OCI-LY1 (cell line): ENCODE measurements around the gene PTPRCAP.

Source experiments
- H2AFZ ChIP-seq: fragments of 200-600 bp; sonication (generic), shearing (Covaris generic); 2 replicates; pipeline ENCODE4 v1.6.0; 2014; ENCODE audit warnings: antibody characterized with exemption, mild to moderate bottlenecking, low read length
- H3F3A ChIP-seq: fragments of 200-600 bp; sonication (generic), shearing (Covaris generic); 2 replicates; pipeline ENCODE4 v1.6.0; 2014; ENCODE audit warnings: mild to moderate bottlenecking, antibody characterized with exemption, low read length, moderate library complexity; ENCODE audit not compliant: insufficient read depth
- H3K27ac ChIP-seq: fragments of 200-600 bp; sonication (generic); 2 replicates; pipeline ENCODE4 v1.5.1; 2014; ENCODE audit warnings: low read length, mixed run types, mild to moderate bottlenecking, low read depth; ENCODE audit not compliant: poor library complexity, severe bottlenecking
- H3K27me3 ChIP-seq: fragments of 200-600 bp; sonication (generic); 2 replicates; pipeline ENCODE4 v1.6.0; 2014; ENCODE audit warnings: antibody characterized with exemption, mild to moderate bottlenecking, low read length, moderate library complexity; ENCODE audit not compliant: insufficient read depth
- H3K36me3 ChIP-seq: fragments of 200-600 bp; sonication (generic); 2 replicates; pipeline ENCODE4 v1.6.1; 2014; ENCODE audit warnings: mild to moderate bottlenecking, antibody characterized with exemption, low read length, moderate library complexity, mixed read lengths; ENCODE audit not compliant: insufficient read depth
- H3K4me1 ChIP-seq: fragments of 200-600 bp; sonication (generic); 2 replicates; pipeline ENCODE4 v1.5.1; 2014; ENCODE audit warnings: mild to moderate bottlenecking, low read length, moderate library complexity; ENCODE audit not compliant: insufficient read depth, severe bottlenecking
- H3K4me2 ChIP-seq: fragments of 200-600 bp; sonication (generic), shearing (Covaris generic); 2 replicates; pipeline ENCODE4 v1.6.1; 2014; ENCODE audit warnings: low read length
- H3K4me3 ChIP-seq: fragments of 200-600 bp; sonication (generic); 2 replicates; pipeline ENCODE4 v1.5.1; 2014; ENCODE audit warnings: low read length, low read depth, mild to moderate bottlenecking, mixed read lengths; ENCODE audit not compliant: poor library complexity, severe bottlenecking
- H3K79me2 ChIP-seq: fragments of 200-600 bp; shearing (Covaris generic); 2 replicates; pipeline ENCODE4 v1.6.1; 2016; ENCODE audit warnings: mixed run types, low read length, mixed read lengths; ENCODE audit not compliant: insufficient read depth
- H3K9ac ChIP-seq: fragments of 200-600 bp; sonication (generic), shearing (Covaris generic); 2 replicates; pipeline ENCODE4 v1.6.1; 2014; ENCODE audit warnings: mild to moderate bottlenecking, low read length, mixed read lengths
- H3K9me2 ChIP-seq: fragments of 200-600 bp; sonication (generic), shearing (Covaris generic); 2 replicates; pipeline ENCODE4 v1.6.1; 2014; ENCODE audit warnings: low read depth, mild to moderate bottlenecking, low read length, mixed read lengths
- H3K9me3 ChIP-seq: fragments of 200-600 bp; shearing (Covaris generic); 2 replicates; pipeline ENCODE4 v1.6.1; 2014; ENCODE audit warnings: low read length, mixed read lengths
- H4K20me1 ChIP-seq: fragments of 200-600 bp; sonication (generic), shearing (Covaris generic); 2 replicates; pipeline ENCODE4 v1.6.0; 2016; ENCODE audit warnings: mild to moderate bottlenecking, low read length; ENCODE audit not compliant: insufficient read depth
- EZH2 ChIP-seq: fragments of 200-600 bp; sonication (generic), shearing (Covaris generic); IDR thresholded peaks from 2 replicates; pipeline ENCODE4 v1.8.0; 2017; ENCODE audit warnings: borderline replicate concordance, mixed run types, mild to moderate bottlenecking, antibody characterized with exemption, low read length, moderate library complexity, mixed read lengths
- TF ChIP-seq, protein P1 (sequence below): fragments of 200-600 bp; sonication (generic), shearing (Covaris generic); IDR thresholded peaks from 2 replicates; pipeline ENCODE4 v1.5.1; 2017; ENCODE audit warnings: mild to moderate bottlenecking, antibody characterized with exemption, low read length, moderate library complexity, mixed read lengths

Gene PTPRCAP

DNA sequence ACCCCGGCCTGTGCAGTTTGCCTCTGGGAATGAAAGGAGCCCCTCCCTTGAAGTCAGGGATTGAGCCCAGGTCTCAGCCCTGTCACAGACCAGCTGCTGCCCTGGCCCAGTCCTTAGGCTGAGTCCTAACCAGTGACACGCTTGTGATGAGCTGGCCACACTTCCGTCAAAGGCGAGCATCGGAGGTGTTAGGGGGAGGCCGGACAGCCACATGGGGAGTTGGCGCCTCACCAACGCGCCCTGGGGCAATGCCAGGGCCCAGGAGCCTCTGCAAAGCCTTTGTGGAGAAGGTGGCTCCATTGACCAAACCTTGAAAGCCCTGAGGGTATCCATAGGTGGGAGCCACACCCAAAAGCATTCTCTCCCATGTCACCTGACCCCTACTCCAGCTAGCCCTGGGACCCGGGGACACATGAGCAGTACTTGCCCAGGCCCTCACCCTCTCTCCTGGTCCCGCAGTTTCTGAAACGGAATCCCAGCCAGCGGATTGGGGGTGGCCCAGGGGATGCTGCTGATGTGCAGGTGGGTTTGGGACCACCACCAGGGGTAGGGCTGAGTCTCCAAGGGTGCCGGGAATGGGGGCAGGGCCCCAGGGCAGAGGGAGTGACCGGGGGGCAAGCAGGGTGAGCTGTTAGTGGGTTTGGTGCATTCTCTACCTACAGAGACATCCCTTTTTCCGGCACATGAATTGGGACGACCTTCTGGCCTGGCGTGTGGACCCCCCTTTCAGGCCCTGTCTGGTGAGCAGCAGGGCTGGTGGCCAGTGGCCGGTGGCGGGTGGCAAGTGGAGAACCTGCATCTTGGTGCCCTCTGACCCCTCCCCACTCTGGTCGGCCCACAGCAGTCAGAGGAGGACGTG is 3.7 kb downstream of the PTPRCAP start:
- TF ChIP-seq, protein P1, sequence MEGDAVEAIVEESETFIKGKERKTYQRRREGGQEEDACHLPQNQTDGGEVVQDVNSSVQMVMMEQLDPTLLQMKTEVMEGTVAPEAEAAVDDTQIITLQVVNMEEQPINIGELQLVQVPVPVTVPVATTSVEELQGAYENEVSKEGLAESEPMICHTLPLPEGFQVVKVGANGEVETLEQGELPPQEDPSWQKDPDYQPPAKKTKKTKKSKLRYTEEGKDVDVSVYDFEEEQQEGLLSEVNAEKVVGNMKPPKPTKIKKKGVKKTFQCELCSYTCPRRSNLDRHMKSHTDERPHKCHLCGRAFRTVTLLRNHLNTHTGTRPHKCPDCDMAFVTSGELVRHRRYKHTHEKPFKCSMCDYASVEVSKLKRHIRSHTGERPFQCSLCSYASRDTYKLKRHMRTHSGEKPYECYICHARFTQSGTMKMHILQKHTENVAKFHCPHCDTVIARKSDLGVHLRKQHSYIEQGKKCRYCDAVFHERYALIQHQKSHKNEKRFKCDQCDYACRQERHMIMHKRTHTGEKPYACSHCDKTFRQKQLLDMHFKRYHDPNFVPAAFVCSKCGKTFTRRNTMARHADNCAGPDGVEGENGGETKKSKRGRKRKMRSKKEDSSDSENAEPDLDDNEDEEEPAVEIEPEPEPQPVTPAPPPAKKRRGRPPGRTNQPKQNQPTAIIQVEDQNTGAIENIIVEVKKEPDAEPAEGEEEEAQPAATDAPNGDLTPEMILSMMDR, result no peak
- TF ChIP-seq EZH2, result no peak
- Histone ChIP-seq H3K36me3 (peaks cover 65% of the 10 kb centered on the region), H3K9me3 (no peaks in the 10 kb centered on the region), H3F3A (no peaks in the 10 kb centered on the region), H3K27me3 (no peaks in the 10 kb centered on the region), H3K9me2 (no peaks in the 10 kb centered on the region), H3K79me2 (peaks cover 7% of the 10 kb centered on the region), H3K4me3 (peak overlapping the region; percentile 79), H3K9ac (peak overlapping the region; percentile 92; the same call in 1 of the 2 replicates), H4K20me1 (no peaks in the 10 kb centered on the region), H3K27ac (peak overlapping the region; percentile 97), H3K4me1 (peaks cover 89% of the 10 kb centered on the region), H2AFZ (no peak overlapping the region), H3K4me2 (peak overlapping the region; percentile 89)

DNA sequence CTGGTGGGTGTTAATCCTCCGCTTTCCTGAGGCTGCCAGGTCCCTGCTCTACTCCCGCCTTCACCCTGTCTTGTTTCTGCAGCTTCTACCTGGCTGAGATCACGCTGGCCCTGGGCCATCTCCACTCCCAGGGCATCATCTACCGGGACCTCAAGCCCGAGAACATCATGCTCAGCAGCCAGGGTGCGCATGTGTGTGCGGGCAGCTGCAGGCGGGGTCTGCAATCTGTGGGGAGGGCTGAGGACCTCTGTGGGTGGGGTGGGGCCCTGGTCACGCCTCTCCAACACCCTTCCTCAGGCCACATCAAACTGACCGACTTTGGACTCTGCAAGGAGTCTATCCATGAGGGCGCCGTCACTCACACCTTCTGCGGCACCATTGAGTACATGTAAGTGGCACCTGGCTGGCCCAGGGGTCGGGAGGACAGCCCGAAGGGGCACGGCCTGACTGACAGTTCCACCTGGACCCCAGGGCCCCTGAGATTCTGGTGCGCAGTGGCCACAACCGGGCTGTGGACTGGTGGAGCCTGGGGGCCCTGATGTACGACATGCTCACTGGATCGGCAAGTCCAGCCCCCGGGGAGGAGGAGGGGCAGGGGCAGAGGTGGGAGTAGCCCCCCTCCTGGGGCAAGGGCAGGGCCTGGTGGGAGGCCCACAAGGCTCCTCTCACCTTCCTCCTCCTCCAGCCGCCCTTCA is 4.7 kb downstream of the PTPRCAP start:
- Histone ChIP-seq H3K27ac (peak overlapping the region; percentile 97), H3F3A (no peaks in the 10 kb centered on the region), H3K4me2 (peak overlapping the region; percentile 89; the same call in 1 of the 2 replicates), H3K9me2 (no peaks in the 10 kb centered on the region), H3K4me1 (peaks cover 80% of the 10 kb centered on the region), H2AFZ (no peak overlapping the region), H3K36me3 (peaks cover 65% of the 10 kb centered on the region), H3K9ac (no peak overlapping the region; the same call in 1 of the 2 replicates), H3K4me3 (peak overlapping the region; percentile 18), H3K79me2 (peaks cover 10% of the 10 kb centered on the region), H3K9me3 (no peaks in the 10 kb centered on the region), H3K27me3 (no peaks in the 10 kb centered on the region), H4K20me1 (no peaks in the 10 kb centered on the region)
- TF ChIP-seq EZH2, result no peak
- TF ChIP-seq, protein P1, result no peak

DNA sequence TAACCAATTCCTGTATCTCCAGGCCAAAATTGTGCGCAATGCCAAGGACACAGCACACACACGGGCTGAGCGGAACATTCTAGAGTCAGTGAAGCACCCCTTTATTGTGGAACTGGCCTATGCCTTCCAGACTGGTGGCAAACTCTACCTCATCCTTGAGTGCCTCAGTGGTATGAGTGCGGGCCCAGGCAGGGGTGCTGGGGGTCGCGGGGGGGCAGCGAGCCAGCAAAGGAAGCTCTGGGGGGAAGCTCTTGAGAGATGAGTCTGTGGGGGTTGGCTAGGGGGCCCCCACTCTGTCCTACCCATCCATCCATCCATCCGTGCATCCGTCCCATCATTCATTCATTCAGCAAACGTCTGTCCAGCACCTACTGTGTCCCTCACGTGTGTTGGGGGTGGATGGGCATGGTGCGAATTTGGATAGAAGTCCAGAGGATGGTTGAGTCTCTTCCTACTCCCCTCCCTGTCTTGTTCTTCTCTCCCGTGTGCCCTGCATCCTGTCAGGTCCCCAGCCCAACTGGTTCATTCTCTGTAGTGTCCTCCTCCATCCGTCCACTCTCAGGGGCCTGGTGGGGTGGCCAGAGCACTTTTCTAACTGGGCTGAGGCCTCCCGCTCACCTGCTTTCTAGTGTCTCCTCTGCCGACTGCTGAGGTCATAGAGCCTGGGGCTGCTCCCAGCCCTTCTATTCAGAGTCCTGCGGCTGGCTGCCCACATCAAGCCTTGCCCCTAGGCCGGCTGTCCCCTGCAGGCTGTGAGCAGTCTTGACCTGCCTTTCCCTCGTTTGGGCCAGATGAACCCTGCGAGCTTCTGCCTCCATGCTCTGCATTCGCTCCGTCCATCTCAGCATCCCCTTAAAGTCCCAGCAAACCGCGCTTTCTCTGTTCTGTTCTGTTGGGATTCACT is 5.9 kb downstream of the PTPRCAP start:
- H3K79me2 ChIP-seq, result peaks cover 10% of the 10 kb centered on the region

More for the DNA sequence above, 5.9 kb downstream of the PTPRCAP start:
- H3F3A ChIP-seq, result no peaks in the 10 kb centered on the region
- TF ChIP-seq EZH2, result no peak
- TF ChIP-seq, protein P1, result no peak
- H3K36me3 ChIP-seq, result peaks cover 62% of the 10 kb centered on the region
- peak overlapping the region; percentile 97 for H3K27ac ChIP-seq
- H3K4me3 ChIP-seq, result no peak overlapping the region
- no peaks in the 10 kb centered on the region for H3K9me3 ChIP-seq
- H3K27me3 ChIP-seq, result no peaks in the 10 kb centered on the region
- no peak overlapping the region; the same call in 1 of the 2 replicates for H3K9ac ChIP-seq
- H4K20me1 ChIP-seq, result no peaks in the 10 kb centered on the region
- H3K4me2 ChIP-seq, result no peak overlapping the region
- peaks cover 78% of the 10 kb centered on the region for H3K4me1 ChIP-seq
- H3K9me2 ChIP-seq, result no peaks in the 10 kb centered on the region
- H2AFZ ChIP-seq, result no peak overlapping the region
